Limb (tissue), 2 donors: Measurements from ENCODE around the gene ZNF789.
"Not testable (repeated sequence)": the region's sequence is repeated elsewhere in the genome, so short reads cannot be mapped to it uniquely, and the experiment has no call there.

Experiments
- DNase-seq, 2 donors: peaks; one replicate each; pipeline ENCODE4 v3.0.0-alpha.2; 2016; ENCODE audit errors: extremely low spot score in 2 of 2

Gene ZNF789

GRCh38 chr7:99457650-99458493, 14.8 kb upstream of the ZNF789 start:
- no peak for DNase-seq

- DNase-seq: no peak
Measured at GRCh38 chr7:99459087-99459486, 13.6 kb upstream of the ZNF789 start.

- no peak for DNase-seq
Measured at GRCh38 chr7:99460651-99461050, 12.0 kb upstream of the ZNF789 start.

- no peak for DNase-seq
Measured at GRCh38 chr7:99461221-99461620, 11.5 kb upstream of the ZNF789 start.

GRCh38 chr7:99465421-99465768, 7.3 kb upstream of the ZNF789 start:
- DNase-seq: no peak

- no peak for DNase-seq
Measured at GRCh38 chr7:99468336-99468918, 4.3 kb upstream of the ZNF789 start.

GRCh38 chr7:99469381-99470065, 3.2 kb upstream of the ZNF789 start:
- DNase-seq: no peak

GRCh38 chr7:99473315-99473596, 566 bp downstream of the ZNF789 start:
- DNase-seq: no peak

- DNase-seq: no peak
Measured at GRCh38 chr7:99476107-99476506, 3.4 kb downstream of the ZNF789 start.

- DNase-seq: no peak
Measured at GRCh38 chr7:99478464-99479440, 6.1 kb downstream of the ZNF789 start.

GRCh38 chr7:99485094-99485493, 12.4 kb downstream of the ZNF789 start:
- no peak for DNase-seq

GRCh38 chr7:99489235-99489634, 16.5 kb downstream of the ZNF789 start:
- no peak for DNase-seq

GRCh38 chr7:99490878-99491277, 18.2 kb downstream of the ZNF789 start:
- no peak for DNase-seq

- no peak for DNase-seq
Measured at GRCh38 chr7:99493823-99494222, 21.1 kb downstream of the ZNF789 start.

- no peak for DNase-seq
Measured at GRCh38 chr7:99497766-99498545, 25.3 kb downstream of the ZNF789 start.

- DNase-seq: no peak
Measured at GRCh38 chr7:99498546-99498944, 25.9 kb downstream of the ZNF789 start.

GRCh38 chr7:99499371-99499720, 26.7 kb downstream of the ZNF789 start:
- DNase-seq: no peak

GRCh38 chr7:99499721-99500636, 27.3 kb downstream of the ZNF789 start, which contains the start of gene ZNF394:
Gene ZNF394 (minus strand): TSS chr7:99500281. CDS start chr7:99500093, 188 bp downstream.
- peak; percentile 91 to 93 for DNase-seq

- no peak for DNase-seq
Measured at GRCh38 chr7:99500637-99501009, 27.9 kb downstream of the ZNF789 start.

- not testable (repeated sequence) for DNase-seq
Measured at GRCh38 chr7:99501236-99501635, 28.5 kb downstream of the ZNF789 start.
